Neural progenitor cell (in vitro differentiated cells): ENCODE data around the gene EEF1AKMT3.

Experiments
- EZH2 ChIP-seq: fragments of 200-600 bp; sonication (generic); IDR thresholded peaks from 2 replicates; pipeline ENCODE4 v1.6.1; 2017; ENCODE audit warnings: antibody characterized with exemption, mild to moderate bottlenecking, moderate library complexity
- EZH2phosphoT487 ChIP-seq: fragments of 200-600 bp; sonication (generic); IDR thresholded peaks from 2 replicates; pipeline ENCODE4 v1.6.1; 2017; ENCODE audit warnings: antibody characterized with exemption
- TF ChIP-seq, protein P1 (sequence below): fragments of 200-600 bp; sonication (generic); IDR thresholded peaks from 2 replicates; pipeline ENCODE4 v1.5.1; 2017; ENCODE audit warnings: antibody characterized with exemption, mild to moderate bottlenecking

DNA sequence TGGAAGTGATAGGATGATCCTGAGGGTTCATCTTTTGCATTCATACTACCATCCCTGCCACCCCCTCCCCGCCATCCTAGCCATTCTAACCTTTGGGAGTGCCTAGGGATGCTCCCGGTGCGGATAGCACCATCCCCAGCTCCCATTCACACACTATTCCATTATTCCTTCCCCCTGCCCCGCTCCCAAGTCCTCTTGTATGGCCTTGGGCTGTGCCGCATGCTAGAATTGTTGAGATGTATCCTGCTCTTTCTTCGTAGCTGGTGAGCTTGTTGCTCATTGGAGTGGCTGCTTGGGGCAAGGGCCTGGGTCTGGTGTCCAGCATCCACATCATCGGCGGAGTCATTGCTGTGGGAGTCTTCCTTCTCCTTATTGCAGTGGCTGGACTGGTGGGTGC, 26.9 kb upstream of the EEF1AKMT3 start:
- TF ChIP-seq, protein P1, sequence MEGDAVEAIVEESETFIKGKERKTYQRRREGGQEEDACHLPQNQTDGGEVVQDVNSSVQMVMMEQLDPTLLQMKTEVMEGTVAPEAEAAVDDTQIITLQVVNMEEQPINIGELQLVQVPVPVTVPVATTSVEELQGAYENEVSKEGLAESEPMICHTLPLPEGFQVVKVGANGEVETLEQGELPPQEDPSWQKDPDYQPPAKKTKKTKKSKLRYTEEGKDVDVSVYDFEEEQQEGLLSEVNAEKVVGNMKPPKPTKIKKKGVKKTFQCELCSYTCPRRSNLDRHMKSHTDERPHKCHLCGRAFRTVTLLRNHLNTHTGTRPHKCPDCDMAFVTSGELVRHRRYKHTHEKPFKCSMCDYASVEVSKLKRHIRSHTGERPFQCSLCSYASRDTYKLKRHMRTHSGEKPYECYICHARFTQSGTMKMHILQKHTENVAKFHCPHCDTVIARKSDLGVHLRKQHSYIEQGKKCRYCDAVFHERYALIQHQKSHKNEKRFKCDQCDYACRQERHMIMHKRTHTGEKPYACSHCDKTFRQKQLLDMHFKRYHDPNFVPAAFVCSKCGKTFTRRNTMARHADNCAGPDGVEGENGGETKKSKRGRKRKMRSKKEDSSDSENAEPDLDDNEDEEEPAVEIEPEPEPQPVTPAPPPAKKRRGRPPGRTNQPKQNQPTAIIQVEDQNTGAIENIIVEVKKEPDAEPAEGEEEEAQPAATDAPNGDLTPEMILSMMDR, result no peak
- TF ChIP-seq EZH2 (no peak), EZH2phosphoT487 (no peak)
